ENCODE measurements around the gene PIEZO1. TPM values are rescaled to one million over a fixed set of nuclear protein-coding genes. Genes with fewer than 3 reads are reported as not detected.

PIEZO1 gene
- total and polyA plus RNA-seq, 2 experiments from 2014 or later, result 30.4 to 70.1 TPM

DNA sequence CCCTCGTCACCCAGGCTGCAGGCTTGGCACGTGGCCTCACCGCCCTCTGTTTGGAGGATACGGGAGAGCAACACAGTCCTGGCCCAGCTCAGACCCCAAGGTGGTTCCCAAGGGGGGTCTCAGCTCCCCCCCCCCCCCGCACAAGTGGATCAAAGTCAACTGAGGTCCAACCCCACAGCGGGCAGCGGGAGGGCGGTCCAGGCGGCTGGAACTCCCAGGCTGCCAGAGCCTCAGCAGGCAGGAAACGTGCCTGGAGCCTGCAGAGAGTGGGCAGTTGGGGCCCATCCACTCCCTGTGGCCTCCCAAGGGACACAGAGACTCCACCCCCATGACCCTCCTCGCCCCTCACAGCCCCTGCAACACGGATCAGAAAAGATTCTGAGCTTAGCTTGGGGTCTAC lies 36.7 kb downstream of the PIEZO1 start:
- no peak overlapping the region for H3K4me3 ChIP-seq
- H3K4me1 ChIP-seq (ENCODE audit: insufficient read depth), result no peaks in the 10 kb centered on the region; the same call in 1 of the 2 replicates
- no peak for TF ChIP-seq POLR2AphosphoS5 (IDR thresholded peaks at IDR 0.05; ENCODE audit: low read depth)
- no peak for TF ChIP-seq ZNF331 (CRISPR knock-in tag; IDR thresholded peaks at IDR 0.05; ENCODE audit: low read depth)
- TF ChIP-seq STAT1 (IDR thresholded peaks at IDR 0.05; ENCODE audit: unreplicated experiment), result no peak
- TF ChIP-seq, protein P1, sequence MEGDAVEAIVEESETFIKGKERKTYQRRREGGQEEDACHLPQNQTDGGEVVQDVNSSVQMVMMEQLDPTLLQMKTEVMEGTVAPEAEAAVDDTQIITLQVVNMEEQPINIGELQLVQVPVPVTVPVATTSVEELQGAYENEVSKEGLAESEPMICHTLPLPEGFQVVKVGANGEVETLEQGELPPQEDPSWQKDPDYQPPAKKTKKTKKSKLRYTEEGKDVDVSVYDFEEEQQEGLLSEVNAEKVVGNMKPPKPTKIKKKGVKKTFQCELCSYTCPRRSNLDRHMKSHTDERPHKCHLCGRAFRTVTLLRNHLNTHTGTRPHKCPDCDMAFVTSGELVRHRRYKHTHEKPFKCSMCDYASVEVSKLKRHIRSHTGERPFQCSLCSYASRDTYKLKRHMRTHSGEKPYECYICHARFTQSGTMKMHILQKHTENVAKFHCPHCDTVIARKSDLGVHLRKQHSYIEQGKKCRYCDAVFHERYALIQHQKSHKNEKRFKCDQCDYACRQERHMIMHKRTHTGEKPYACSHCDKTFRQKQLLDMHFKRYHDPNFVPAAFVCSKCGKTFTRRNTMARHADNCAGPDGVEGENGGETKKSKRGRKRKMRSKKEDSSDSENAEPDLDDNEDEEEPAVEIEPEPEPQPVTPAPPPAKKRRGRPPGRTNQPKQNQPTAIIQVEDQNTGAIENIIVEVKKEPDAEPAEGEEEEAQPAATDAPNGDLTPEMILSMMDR (conservative IDR thresholded peaks at IDR 0.05; ENCODE audit: low read depth in 2 of 2), result no peak
- no peak for TF ChIP-seq CREB1 (CRISPR knock-in tag; IDR thresholded peaks at IDR 0.05; ENCODE audit: low read depth)
- no peak for TF ChIP-seq JUNB (IDR thresholded peaks at IDR 0.05; ENCODE audit: unreplicated experiment)
- TF ChIP-seq NANOG (IDR thresholded peaks at IDR 0.05; ENCODE audit: borderline replicate concordance), result no peak
- TF ChIP-seq EZH2 (IDR thresholded peaks at IDR 0.05; ENCODE audit: low read depth, unreplicated experiment), result no peak
- no peak for TF ChIP-seq ZNF114 (CRISPR knock-in tag; IDR thresholded peaks at IDR 0.05)
- no peak for TF ChIP-seq EZH2phosphoT487 (IDR thresholded peaks at IDR 0.05; ENCODE audit: unreplicated experiment)
- TF ChIP-seq, protein P2, sequence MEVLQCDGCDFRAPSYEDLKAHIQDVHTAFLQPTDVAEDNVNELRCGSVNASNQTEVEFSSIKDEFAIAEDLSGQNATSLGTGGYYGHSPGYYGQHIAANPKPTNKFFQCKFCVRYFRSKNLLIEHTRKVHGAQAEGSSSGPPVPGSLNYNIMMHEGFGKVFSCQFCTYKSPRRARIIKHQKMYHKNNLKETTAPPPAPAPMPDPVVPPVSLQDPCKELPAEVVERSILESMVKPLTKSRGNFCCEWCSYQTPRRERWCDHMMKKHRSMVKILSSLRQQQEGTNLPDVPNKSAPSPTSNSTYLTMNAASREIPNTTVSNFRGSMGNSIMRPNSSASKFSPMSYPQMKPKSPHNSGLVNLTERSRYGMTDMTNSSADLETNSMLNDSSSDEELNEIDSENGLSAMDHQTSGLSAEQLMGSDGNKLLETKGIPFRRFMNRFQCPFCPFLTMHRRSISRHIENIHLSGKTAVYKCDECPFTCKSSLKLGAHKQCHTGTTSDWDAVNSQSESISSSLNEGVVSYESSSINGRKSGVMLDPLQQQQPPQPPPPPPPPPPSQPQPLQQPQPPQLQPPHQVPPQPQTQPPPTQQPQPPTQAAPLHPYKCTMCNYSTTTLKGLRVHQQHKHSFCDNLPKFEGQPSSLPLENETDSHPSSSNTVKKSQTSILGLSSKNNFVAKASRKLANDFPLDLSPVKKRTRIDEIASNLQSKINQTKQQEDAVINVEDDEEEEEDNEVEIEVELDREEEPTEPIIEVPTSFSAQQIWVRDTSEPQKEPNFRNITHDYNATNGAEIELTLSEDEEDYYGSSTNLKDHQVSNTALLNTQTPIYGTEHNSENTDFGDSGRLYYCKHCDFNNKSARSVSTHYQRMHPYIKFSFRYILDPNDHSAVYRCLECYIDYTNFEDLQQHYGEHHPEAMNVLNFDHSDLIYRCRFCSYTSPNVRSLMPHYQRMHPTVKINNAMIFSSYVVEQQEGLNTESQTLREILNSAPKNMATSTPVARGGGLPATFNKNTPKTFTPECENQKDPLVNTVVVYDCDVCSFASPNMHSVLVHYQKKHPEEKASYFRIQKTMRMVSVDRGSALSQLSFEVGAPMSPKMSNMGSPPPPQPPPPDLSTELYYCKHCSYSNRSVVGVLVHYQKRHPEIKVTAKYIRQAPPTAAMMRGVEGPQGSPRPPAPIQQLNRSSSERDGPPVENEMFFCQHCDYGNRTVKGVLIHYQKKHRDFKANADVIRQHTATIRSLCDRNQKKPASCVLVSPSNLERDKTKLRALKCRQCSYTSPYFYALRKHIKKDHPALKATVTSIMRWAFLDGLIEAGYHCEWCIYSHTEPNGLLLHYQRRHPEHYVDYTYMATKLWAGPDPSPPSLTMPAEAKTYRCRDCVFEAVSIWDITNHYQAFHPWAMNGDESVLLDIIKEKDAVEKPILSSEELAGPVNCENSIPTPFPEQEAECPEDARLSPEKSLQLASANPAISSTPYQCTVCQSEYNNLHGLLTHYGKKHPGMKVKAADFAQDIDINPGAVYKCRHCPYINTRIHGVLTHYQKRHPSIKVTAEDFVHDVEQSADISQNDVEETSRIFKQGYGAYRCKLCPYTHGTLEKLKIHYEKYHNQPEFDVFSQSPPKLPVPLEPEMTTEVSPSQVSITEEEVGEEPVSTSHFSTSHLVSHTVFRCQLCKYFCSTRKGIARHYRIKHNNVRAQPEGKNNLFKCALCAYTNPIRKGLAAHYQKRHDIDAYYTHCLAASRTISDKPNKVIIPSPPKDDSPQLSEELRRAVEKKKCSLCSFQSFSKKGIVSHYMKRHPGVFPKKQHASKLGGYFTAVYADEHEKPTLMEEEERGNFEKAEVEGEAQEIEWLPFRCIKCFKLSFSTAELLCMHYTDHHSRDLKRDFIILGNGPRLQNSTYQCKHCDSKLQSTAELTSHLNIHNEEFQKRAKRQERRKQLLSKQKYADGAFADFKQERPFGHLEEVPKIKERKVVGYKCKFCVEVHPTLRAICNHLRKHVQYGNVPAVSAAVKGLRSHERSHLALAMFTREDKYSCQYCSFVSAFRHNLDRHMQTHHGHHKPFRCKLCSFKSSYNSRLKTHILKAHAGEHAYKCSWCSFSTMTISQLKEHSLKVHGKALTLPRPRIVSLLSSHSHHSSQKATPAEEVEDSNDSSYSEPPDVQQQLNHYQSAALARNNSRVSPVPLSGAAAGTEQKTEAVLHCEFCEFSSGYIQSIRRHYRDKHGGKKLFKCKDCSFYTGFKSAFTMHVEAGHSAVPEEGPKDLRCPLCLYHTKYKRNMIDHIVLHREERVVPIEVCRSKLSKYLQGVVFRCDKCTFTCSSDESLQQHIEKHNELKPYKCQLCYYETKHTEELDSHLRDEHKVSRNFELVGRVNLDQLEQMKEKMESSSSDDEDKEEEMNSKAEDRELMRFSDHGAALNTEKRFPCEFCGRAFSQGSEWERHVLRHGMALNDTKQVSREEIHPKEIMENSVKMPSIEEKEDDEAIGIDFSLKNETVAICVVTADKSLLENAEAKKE (CRISPR knock-in tag; IDR thresholded peaks at IDR 0.05), result no peak
- TF ChIP-seq REST (IDR thresholded peaks at IDR 0.05; ENCODE audit: unreplicated experiment), result no peak
- no peak for TF ChIP-seq ETS1 (IDR thresholded peaks at IDR 0.05)
- no peaks in the 10 kb centered on the region for H3K27me3 ChIP-seq (ENCODE audit: insufficient read depth)
- H3F3A ChIP-seq (replicated peaks; ENCODE audit: low read depth), result no peaks in the 10 kb centered on the region
- H3K79me2 ChIP-seq (replicated peaks; ENCODE audit: insufficient read depth), result no peaks in the 10 kb centered on the region
- H4K20me1 ChIP-seq (replicated peaks; ENCODE audit: insufficient read depth), result no peaks in the 10 kb centered on the region
- DNase-seq (ENCODE audit: low spot score), result no peak
- peaks cover 3% of the 10 kb centered on the region; the same call in 1 of the 3 replicates for H3K36me3 Mint-ChIP-seq (ENCODE audit: low read depth)
- H3K4me1 Mint-ChIP-seq, result peaks cover 7% of the 10 kb centered on the region; the same call in 2 of the 3 replicates
- no peak overlapping the region for H3K27ac ChIP-seq (ENCODE audit: low read depth)
- H3K9me2 ChIP-seq (ENCODE audit: insufficient read depth), result no peaks in the 10 kb centered on the region
- H3K9me3 Mint-ChIP-seq, result no peaks in the 10 kb centered on the region
- no peak overlapping the region for H2AFZ ChIP-seq
- H3K36me3 ChIP-seq (ENCODE audit: insufficient read depth), result no peaks in the 10 kb centered on the region
- H3K27me3 Mint-ChIP-seq (ENCODE audit: insufficient read depth, low read depth, poor library complexity), result peaks cover 8% of the 10 kb centered on the region
- H3K27ac Mint-ChIP-seq, result no peak overlapping the region
- no peak for ATAC-seq
- H3K4me2 ChIP-seq, result no peak overlapping the region
- H3K4me3 Mint-ChIP-seq, result no peak overlapping the region

Measured in GM23338 (cell line).